ENCODE results near the gene NCCRP1.
"Not testable (repeated sequence)": the region's sequence is repeated elsewhere in the genome, so short reads cannot be mapped to it uniquely, and the experiment has no call there.

Gene NCCRP1

GRCh38 chr19:39200066-39200802, 3.5 kb downstream of the NCCRP1 start:
- Histone ChIP-seq H3K4me3 (no peak overlapping the region), H3K4me1 (no peaks in the 10 kb centered on the region), H3K9me3 (no peaks in the 10 kb centered on the region), H3K36me3 (replicated peaks) (no peaks in the 10 kb centered on the region), H3K27me3 (ENCODE audit: low read depth) (peaks cover 37% of the 10 kb centered on the region)
- in situ Hi-C loops (cut with MboI; ENCODE audit: low sequenced_read_pairs): no loop called here
- DNase-seq (ENCODE audit: low spot score in 2 of 2): no peak

- H3K4me1 ChIP-seq: no peaks in the 10 kb centered on the region
- DNase-seq (ENCODE audit: low spot score in 2 of 2): no peak
- H3K9me3 ChIP-seq: no peaks in the 10 kb centered on the region
- in situ Hi-C loops (cut with MboI; ENCODE audit: low sequenced_read_pairs): no loop called here
- no peak overlapping the region for H3K4me3 ChIP-seq
- H3K27me3 ChIP-seq (ENCODE audit: low read depth): peaks cover 32% of the 10 kb centered on the region
- H3K36me3 ChIP-seq (replicated peaks): no peaks in the 10 kb centered on the region
Measured at GRCh38 chr19:39200803-39201115, 4.0 kb downstream of the NCCRP1 start.

GRCh38 chr19:39202998-39203355, 6.2 kb downstream of the NCCRP1 start:
- in situ Hi-C loops (cut with MboI; ENCODE audit: low sequenced_read_pairs): no loop called here
- H3K4me3 ChIP-seq: no peak overlapping the region
- peaks cover 11% of the 10 kb centered on the region for H3K27me3 ChIP-seq (ENCODE audit: low read depth)

GRCh38 chr19:39203372-39204341, 6.9 kb downstream of the NCCRP1 start, which contains the start of gene SYCN:
SYCN (minus strand) TSS chr19:39204263; CDS start chr19:39204254, 9 bp downstream.
- no peak within 1 kb of the TSS for H3K4me3 ChIP-seq
- no peak for DNase-seq (ENCODE audit: low spot score in 2 of 2)
- no peaks in the 10 kb centered on the region for H3K36me3 ChIP-seq (replicated peaks)
- H3K9me3 ChIP-seq: no peaks in the 10 kb centered on the region
- peaks cover 6% of the 10 kb centered on the region for H3K27me3 ChIP-seq (ENCODE audit: low read depth)
- no peaks in the 10 kb centered on the region for H3K4me1 ChIP-seq
- in situ Hi-C loops (cut with MboI; ENCODE audit: low sequenced_read_pairs): no loop called here

More at GRCh38 chr19:39202998-39203355, 6.2 kb downstream of the NCCRP1 start:
- Histone ChIP-seq H3K4me1 (no peaks in the 10 kb centered on the region), H3K9me3 (no peaks in the 10 kb centered on the region), H3K36me3 (replicated peaks) (no peaks in the 10 kb centered on the region)
- DNase-seq (ENCODE audit: low spot score in 2 of 2): no peak

GRCh38 chr19:39205449-39205764, 8.6 kb downstream of the NCCRP1 start:
- Histone ChIP-seq H3K4me1 (no peaks in the 10 kb centered on the region), H3K27me3 (ENCODE audit: low read depth) (peaks cover 6% of the 10 kb centered on the region; the same call in 1 of the 2 replicates), H3K9me3 (no peaks in the 10 kb centered on the region), H3K4me3 (no peak overlapping the region), H3K36me3 (replicated peaks) (no peaks in the 10 kb centered on the region)
- no peak for DNase-seq (ENCODE audit: low spot score in 2 of 2)
- in situ Hi-C loops (cut with MboI; ENCODE audit: low sequenced_read_pairs): no loop called here

GRCh38 chr19:39206122-39206521, 9.4 kb downstream of the NCCRP1 start:
- DNase-seq (ENCODE audit: low spot score in 2 of 2): no peak
- Histone ChIP-seq H3K36me3 (replicated peaks) (no peaks in the 10 kb centered on the region), H3K27me3 (ENCODE audit: low read depth) (0 out of 2 replicates have a peak, but pooled peaks cover 3% of the 10 kb centered on the region), H3K4me1 (no peaks in the 10 kb centered on the region), H3K4me3 (no peak overlapping the region), H3K9me3 (no peaks in the 10 kb centered on the region)
- in situ Hi-C loops (cut with MboI; ENCODE audit: low sequenced_read_pairs): no loop called here

GRCh38 chr19:39207293-39207836, 10.6 kb downstream of the NCCRP1 start:
- in situ Hi-C loops (cut with MboI; ENCODE audit: low sequenced_read_pairs): no loop called here
- H3K4me3 ChIP-seq: no peak overlapping the region
- no peaks in the 10 kb centered on the region for H3K36me3 ChIP-seq (replicated peaks)
- no peaks in the 10 kb centered on the region for H3K4me1 ChIP-seq
- DNase-seq (ENCODE audit: low spot score in 2 of 2): no peak
- H3K9me3 ChIP-seq: no peaks in the 10 kb centered on the region
- H3K27me3 ChIP-seq (ENCODE audit: low read depth): 0 out of 2 replicates have a peak, but pooled peaks cover 3% of the 10 kb centered on the region

- Histone ChIP-seq H3K9me3 (no peaks in the 10 kb centered on the region), H3K4me1 (no peaks in the 10 kb centered on the region), H3K27me3 (ENCODE audit: low read depth) (0 out of 2 replicates have a peak, but pooled peaks cover 3% of the 10 kb centered on the region), H3K36me3 (replicated peaks) (no peaks in the 10 kb centered on the region), H3K4me3 (no peak overlapping the region)
- in situ Hi-C loops (cut with MboI; ENCODE audit: low sequenced_read_pairs): no loop called here
- DNase-seq (ENCODE audit: low spot score in 2 of 2): no peak
Measured at GRCh38 chr19:39208175-39208795, 11.5 kb downstream of the NCCRP1 start.

GRCh38 chr19:39209196-39209595, 12.4 kb downstream of the NCCRP1 start:
- DNase-seq (ENCODE audit: low spot score in 2 of 2): no peak
- no peak overlapping the region for H3K4me3 ChIP-seq
- no peaks in the 10 kb centered on the region for H3K4me1 ChIP-seq
- H3K27me3 ChIP-seq (ENCODE audit: low read depth): 0 out of 2 replicates have a peak, but pooled peaks cover 3% of the 10 kb centered on the region
- H3K36me3 ChIP-seq (replicated peaks): no peaks in the 10 kb centered on the region
- in situ Hi-C loops (cut with MboI; ENCODE audit: low sequenced_read_pairs): no loop called here
- H3K9me3 ChIP-seq: no peaks in the 10 kb centered on the region

- Histone ChIP-seq H3K27me3 (ENCODE audit: low read depth) (0 out of 2 replicates have a peak, but pooled peaks cover 3% of the 10 kb centered on the region), H3K36me3 (replicated peaks) (no peaks in the 10 kb centered on the region), H3K4me3 (no peak overlapping the region), H3K4me1 (no peaks in the 10 kb centered on the region), H3K9me3 (no peaks in the 10 kb centered on the region)
- in situ Hi-C loops (cut with MboI; ENCODE audit: low sequenced_read_pairs): no loop called here
- DNase-seq (ENCODE audit: low spot score in 2 of 2): no peak
Measured at GRCh38 chr19:39211731-39212374, 15.1 kb downstream of the NCCRP1 start.

- H3K36me3 ChIP-seq (replicated peaks): no peaks in the 10 kb centered on the region
- H3K4me1 ChIP-seq: no peaks in the 10 kb centered on the region
- H3K27me3 ChIP-seq (ENCODE audit: low read depth): 0 out of 2 replicates have a peak, but pooled peaks cover 3% of the 10 kb centered on the region
- H3K9me3 ChIP-seq: no peaks in the 10 kb centered on the region
- H3K4me3 ChIP-seq: no peak overlapping the region
- in situ Hi-C loops (cut with MboI; ENCODE audit: low sequenced_read_pairs): no loop called here
- peak; percentile 12 to 61 for DNase-seq (ENCODE audit: low spot score in 2 of 2)
Measured at GRCh38 chr19:39212375-39212742, 15.6 kb downstream of the NCCRP1 start.

GRCh38 chr19:39215323-39215722, 18.6 kb downstream of the NCCRP1 start:
- H3K27me3 ChIP-seq (ENCODE audit: low read depth); DNase-seq (ENCODE audit: low spot score in 2 of 2); H3K36me3 ChIP-seq (replicated peaks); H3K4me3 ChIP-seq; H3K9me3 ChIP-seq; in situ Hi-C loops (cut with MboI; ENCODE audit: low sequenced_read_pairs); H3K4me1 ChIP-seq: not testable (repeated sequence)

- H3K4me1 ChIP-seq: no peaks in the 10 kb centered on the region
- H3K4me3 ChIP-seq: no peak overlapping the region
- in situ Hi-C loops (cut with MboI; ENCODE audit: low sequenced_read_pairs): no loop called here
- H3K9me3 ChIP-seq: no peaks in the 10 kb centered on the region
- no peaks in the 10 kb centered on the region for H3K27me3 ChIP-seq (ENCODE audit: low read depth)
- no peak for DNase-seq (ENCODE audit: low spot score in 2 of 2)
- H3K36me3 ChIP-seq (replicated peaks): no peaks in the 10 kb centered on the region
Measured at GRCh38 chr19:39217094-39217493, 20.3 kb downstream of the NCCRP1 start.

Data from HAP-1 (cell line).